Kidney epithelial cell (primary cell): Measurements from ENCODE around the gene BCL2L12. TPM values are rescaled to one million over a fixed set of nuclear protein-coding genes. Genes with fewer than 3 reads are reported as not detected.
A peak's percentile ranks its signal among the peaks of the same experiment; 100 is the strongest.

ENCODE experiments used
- DNase-seq: peaks from one replicate; pipeline ENCODE4 v3.0.0-alpha.2; 2010; ENCODE audit warnings: low read depth
- H3K27me3 ChIP-seq: 2 replicates; pipeline ENCODE4 v1.6.0; 2011; ENCODE audit warnings: low read length; ENCODE audit not compliant: control insufficient read depth, insufficient read depth
- H3K36me3 ChIP-seq: 2 replicates; pipeline ENCODE4 v1.5.1; 2011; ENCODE audit warnings: low read length; ENCODE audit not compliant: control insufficient read depth, insufficient read depth
- H3K4me3 ChIP-seq: 2 replicates; pipeline ENCODE4 v1.5.1; 2011; ENCODE audit warnings: low read depth, mild to moderate bottlenecking, control low read depth, low read length
- CTCF ChIP-seq: IDR thresholded peaks from 2 replicates; pipeline ENCODE4 v1.5.1; 2011; ENCODE audit warnings: mild to moderate bottlenecking, moderate library complexity, low read length, control low read depth, inconsistent platforms; ENCODE audit not compliant: insufficient read depth, poor library complexity, severe bottlenecking
- total RNA-seq: library from RNA; depleted of rRNA; stranded (reverse); fragments of >200 nt; gene quantifications from 2 replicates; pipeline ENCODE4 v1.2.3, GENCODE V29; 2015

The BCL2L12 gene
- total RNA-seq, 1 donor from 2014 or later, result 13.9 TPM

GRCh38 chr19:49704888-49705642, 39.3 kb downstream of the BCL2L12 start:
- TF ChIP-seq CTCF, result no peak
- DNase-seq, result no peak
- Histone ChIP-seq H3K27me3 (peaks cover 10% of the 10 kb centered on the region), H3K4me3 (no peak overlapping the region), H3K36me3 (no peaks in the 10 kb centered on the region)

- DNase-seq, result no peak
These were observed 40.2 kb downstream of the BCL2L12 start for GRCh38 chr19:49705919-49706318.

GRCh38 chr19:49710372-49710951, 44.7 kb downstream of the BCL2L12 start:
- Histone ChIP-seq H3K4me3 (no peak overlapping the region), H3K36me3 (no peaks in the 10 kb centered on the region), H3K27me3 (no peaks in the 10 kb centered on the region)
- no peak for TF ChIP-seq CTCF
- DNase-seq, result peak; percentile 28

More at GRCh38 chr19:49705919-49706318, 40.2 kb downstream of the BCL2L12 start:
- Histone ChIP-seq H3K4me3 (no peak overlapping the region), H3K36me3 (no peaks in the 10 kb centered on the region), H3K27me3 (peaks cover 6% of the 10 kb centered on the region)
- no peak for TF ChIP-seq CTCF

DNA sequence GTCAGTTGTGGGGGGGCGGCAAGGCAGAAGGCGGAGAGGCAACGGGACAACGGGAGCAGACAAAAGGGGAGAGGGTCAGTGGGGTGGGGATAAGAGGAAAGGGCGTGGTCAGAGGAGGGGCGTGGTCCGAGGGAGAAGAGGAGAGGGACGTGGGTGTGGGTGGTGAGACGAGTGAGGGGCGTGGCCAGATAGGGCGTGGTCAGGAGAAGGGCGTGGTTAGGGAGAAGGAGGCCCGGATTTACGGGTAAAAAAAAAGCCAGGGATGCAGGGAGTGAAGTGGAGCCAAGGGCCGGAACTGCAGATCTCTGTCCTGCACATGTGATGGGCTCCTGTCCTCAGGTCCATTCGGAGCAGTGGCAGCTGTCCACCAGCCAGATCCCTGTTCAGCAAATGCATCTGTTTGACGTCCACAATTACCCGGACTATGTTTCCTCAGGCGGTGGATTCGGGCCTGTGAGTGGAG, 46.7 kb downstream of the BCL2L12 start:
- Histone ChIP-seq H3K36me3 (no peaks in the 10 kb centered on the region), H3K27me3 (no peaks in the 10 kb centered on the region), H3K4me3 (no peak overlapping the region)
- DNase-seq, result no peak
- no peak for TF ChIP-seq CTCF

DNA sequence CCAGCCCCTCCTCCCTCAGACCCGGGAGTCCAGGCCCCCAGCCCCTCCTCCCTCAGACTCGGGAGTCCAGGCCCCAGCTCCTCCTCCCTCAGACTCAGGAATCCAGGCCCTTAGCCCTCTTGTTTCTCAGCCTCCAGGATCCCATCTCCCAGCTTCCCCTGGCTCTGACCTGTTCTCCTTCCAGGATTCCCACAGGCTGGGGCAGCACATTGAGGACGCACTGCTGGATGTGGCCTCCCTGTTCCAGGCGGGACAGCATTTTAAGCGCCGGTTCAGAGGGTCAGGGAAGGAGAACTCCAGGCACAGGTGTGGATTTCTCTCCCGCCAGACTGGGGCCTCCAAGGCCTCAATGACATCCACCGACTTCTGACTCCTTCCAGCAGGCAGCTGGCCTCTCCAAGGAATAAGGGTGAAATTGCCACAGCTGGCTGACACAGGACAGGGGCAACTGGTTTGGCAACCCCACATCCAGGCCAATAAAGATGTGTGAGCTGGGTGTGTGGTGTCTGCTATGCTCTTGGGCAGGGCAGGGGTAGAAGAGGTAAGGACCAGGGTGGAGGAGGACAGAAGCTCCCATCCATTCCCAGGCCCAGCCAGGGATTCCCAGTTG, 47.6 kb downstream of the BCL2L12 start:
- no peak for TF ChIP-seq CTCF
- H3K36me3 ChIP-seq, result no peaks in the 10 kb centered on the region
- no peaks in the 10 kb centered on the region for H3K27me3 ChIP-seq
- no peak overlapping the region for H3K4me3 ChIP-seq
- DNase-seq, result no peak
